Measurements from ENCODE around the gene TMEM238. TPM values are rescaled to one million over a fixed set of nuclear protein-coding genes. Genes with fewer than 3 reads are reported as not detected.

The TMEM238 gene
- total and polyA plus RNA-seq, 10 of the 15 experiments (the other 5 are each of a cell fraction or from before 2014, with no cell fraction given): 0.05 to 16.9 (median 0.58) TPM; not detected in 1

GRCh38 chr19:55384920-55385723 is 1.0 kb upstream of the TMEM238 start (continued):
- TF ChIP-seq ZBTB11 (CRISPR knock-in tag; IDR thresholded peaks at IDR 0.05) (no peak), ZBTB4 (CRISPR knock-in tag; IDR thresholded peaks at IDR 0.05) (no peak), MYB (IDR thresholded peaks at IDR 0.05; ENCODE audit: borderline replicate concordance, low read depth, low read length) (no peak), POU2F2 (IDR thresholded peaks at IDR 0.05; ENCODE audit: borderline replicate concordance, low read depth, low read length) (peak; percentile 16; the same call in 1 of the 3 replicates), POLR2AphosphoS5 (IDR thresholded peaks at IDR 0.05; ENCODE audit: low read length) (no peak), MYC (IDR thresholded peaks at IDR 0.05; ENCODE audit: insufficient read depth, insufficient read length, insufficient replicate concordance, low read length, severe bottlenecking) (no peak), CBX5 (IDR thresholded peaks at IDR 0.05; ENCODE audit: low read depth) (no peak), MTA3 (IDR thresholded peaks at IDR 0.05; ENCODE audit: borderline replicate concordance, low read length) (no peak; the same call in 1 of the 2 replicates), NFYB (IDR thresholded peaks at IDR 0.05; ENCODE audit: insufficient read depth, low read depth, low read length) (peak; percentile 84), SRF (IDR thresholded peaks at IDR 0.05; ENCODE audit: low read depth in 2 of 2, low read length in 2 of 2) (0 out of 4 replicates have a peak, but pooled peaks of 1 of the 2 experiments have one; percentile 10), ZSCAN29 (IDR thresholded peaks at IDR 0.05) (peak; percentile 92)
- TF ChIP-seq, protein P1, sequence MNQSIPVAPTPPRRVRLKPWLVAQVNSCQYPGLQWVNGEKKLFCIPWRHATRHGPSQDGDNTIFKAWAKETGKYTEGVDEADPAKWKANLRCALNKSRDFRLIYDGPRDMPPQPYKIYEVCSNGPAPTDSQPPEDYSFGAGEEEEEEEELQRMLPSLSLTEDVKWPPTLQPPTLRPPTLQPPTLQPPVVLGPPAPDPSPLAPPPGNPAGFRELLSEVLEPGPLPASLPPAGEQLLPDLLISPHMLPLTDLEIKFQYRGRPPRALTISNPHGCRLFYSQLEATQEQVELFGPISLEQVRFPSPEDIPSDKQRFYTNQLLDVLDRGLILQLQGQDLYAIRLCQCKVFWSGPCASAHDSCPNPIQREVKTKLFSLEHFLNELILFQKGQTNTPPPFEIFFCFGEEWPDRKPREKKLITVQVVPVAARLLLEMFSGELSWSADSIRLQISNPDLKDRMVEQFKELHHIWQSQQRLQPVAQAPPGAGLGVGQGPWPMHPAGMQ (IDR thresholded peaks at IDR 0.05; ENCODE audit: borderline replicate concordance): no peak
- TF ChIP-seq, protein P2, sequence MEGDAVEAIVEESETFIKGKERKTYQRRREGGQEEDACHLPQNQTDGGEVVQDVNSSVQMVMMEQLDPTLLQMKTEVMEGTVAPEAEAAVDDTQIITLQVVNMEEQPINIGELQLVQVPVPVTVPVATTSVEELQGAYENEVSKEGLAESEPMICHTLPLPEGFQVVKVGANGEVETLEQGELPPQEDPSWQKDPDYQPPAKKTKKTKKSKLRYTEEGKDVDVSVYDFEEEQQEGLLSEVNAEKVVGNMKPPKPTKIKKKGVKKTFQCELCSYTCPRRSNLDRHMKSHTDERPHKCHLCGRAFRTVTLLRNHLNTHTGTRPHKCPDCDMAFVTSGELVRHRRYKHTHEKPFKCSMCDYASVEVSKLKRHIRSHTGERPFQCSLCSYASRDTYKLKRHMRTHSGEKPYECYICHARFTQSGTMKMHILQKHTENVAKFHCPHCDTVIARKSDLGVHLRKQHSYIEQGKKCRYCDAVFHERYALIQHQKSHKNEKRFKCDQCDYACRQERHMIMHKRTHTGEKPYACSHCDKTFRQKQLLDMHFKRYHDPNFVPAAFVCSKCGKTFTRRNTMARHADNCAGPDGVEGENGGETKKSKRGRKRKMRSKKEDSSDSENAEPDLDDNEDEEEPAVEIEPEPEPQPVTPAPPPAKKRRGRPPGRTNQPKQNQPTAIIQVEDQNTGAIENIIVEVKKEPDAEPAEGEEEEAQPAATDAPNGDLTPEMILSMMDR (IDR thresholded peaks at IDR 0.05 in 2 of 3, conservative IDR thresholded peaks at IDR 0.05 in 1 of 3; ENCODE audit: control insufficient read depth in 2 of 3, extremely low read depth in 1 of 3, insufficient read depth in 1 of 3, low read depth in 3 of 3, low read length in 3 of 3): no peak
- TF ChIP-seq, protein P3, sequence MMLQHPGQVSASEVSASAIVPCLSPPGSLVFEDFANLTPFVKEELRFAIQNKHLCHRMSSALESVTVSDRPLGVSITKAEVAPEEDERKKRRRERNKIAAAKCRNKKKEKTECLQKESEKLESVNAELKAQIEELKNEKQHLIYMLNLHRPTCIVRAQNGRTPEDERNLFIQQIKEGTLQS (IDR thresholded peaks at IDR 0.05; ENCODE audit: borderline replicate concordance, extremely low read depth, low read depth, low read length): no peak
